Measurements from ENCODE around the gene TMEM259. TPM values are rescaled to one million over a fixed set of nuclear protein-coding genes. Genes with fewer than 3 reads are reported as not detected.

The TMEM259 gene
- total RNA-seq, 1 donor from 2014 or later, result 257 TPM

- POLR2A ChIA-PET, result interaction anchor here (0.7 to 9.9 kb wide), 25 partner anchors 9 to 235 kb away, joined by 3 to 365 read pairs (median 6); partner anchors contain the start of genes ARHGAP45, CIRBP, CNN2 and FAM174C
- intact Hi-C loops (cut with micrococcal nuclease), result loop anchor here (1.0 to 2.0 kb wide), 4 partner anchors 17 to 55 kb away; partner anchors contain the start of genes ARHGAP45 and POLR2E
- Mint-ChIP-seq H3K9me3 (no peaks in the 10 kb centered on the region), H3K27me3 (no peaks in the 10 kb centered on the region), H3K36me3 (ENCODE audit: low read depth) (peaks cover 52% of the 10 kb centered on the region), H3K4me3 (peak within 1 kb of the TSS; percentile 98), H3K4me1 (peaks cover 61% of the 10 kb centered on the region), H3K27ac (peak within 1 kb of the TSS; percentile 96)
- TF ChIP-seq, protein P1, sequence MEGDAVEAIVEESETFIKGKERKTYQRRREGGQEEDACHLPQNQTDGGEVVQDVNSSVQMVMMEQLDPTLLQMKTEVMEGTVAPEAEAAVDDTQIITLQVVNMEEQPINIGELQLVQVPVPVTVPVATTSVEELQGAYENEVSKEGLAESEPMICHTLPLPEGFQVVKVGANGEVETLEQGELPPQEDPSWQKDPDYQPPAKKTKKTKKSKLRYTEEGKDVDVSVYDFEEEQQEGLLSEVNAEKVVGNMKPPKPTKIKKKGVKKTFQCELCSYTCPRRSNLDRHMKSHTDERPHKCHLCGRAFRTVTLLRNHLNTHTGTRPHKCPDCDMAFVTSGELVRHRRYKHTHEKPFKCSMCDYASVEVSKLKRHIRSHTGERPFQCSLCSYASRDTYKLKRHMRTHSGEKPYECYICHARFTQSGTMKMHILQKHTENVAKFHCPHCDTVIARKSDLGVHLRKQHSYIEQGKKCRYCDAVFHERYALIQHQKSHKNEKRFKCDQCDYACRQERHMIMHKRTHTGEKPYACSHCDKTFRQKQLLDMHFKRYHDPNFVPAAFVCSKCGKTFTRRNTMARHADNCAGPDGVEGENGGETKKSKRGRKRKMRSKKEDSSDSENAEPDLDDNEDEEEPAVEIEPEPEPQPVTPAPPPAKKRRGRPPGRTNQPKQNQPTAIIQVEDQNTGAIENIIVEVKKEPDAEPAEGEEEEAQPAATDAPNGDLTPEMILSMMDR (IDR thresholded peaks at IDR 0.05), result no peak
- CTCF ChIA-PET, result interaction anchor here (0.6 to 4.2 kb wide), 5 partner anchors 13 to 204 kb away, joined by 3 to 15 read pairs (median 5); partner anchors contain the start of genes ARHGAP45, CNN2 and RNU6-2
- peak; percentile 78 for ATAC-seq (ENCODE audit: low read depth)
- peak; percentile 99 for DNase-seq
Measured at GRCh38 chr19:1039646-1040475, 18.9 kb upstream of the TMEM259 start, which contains the start of gene ABCA7. TSS of gene ABCA7 (plus strand) at chr19:1040107. CDS start at chr19:1041362, 1,255 bp downstream.

DNA sequence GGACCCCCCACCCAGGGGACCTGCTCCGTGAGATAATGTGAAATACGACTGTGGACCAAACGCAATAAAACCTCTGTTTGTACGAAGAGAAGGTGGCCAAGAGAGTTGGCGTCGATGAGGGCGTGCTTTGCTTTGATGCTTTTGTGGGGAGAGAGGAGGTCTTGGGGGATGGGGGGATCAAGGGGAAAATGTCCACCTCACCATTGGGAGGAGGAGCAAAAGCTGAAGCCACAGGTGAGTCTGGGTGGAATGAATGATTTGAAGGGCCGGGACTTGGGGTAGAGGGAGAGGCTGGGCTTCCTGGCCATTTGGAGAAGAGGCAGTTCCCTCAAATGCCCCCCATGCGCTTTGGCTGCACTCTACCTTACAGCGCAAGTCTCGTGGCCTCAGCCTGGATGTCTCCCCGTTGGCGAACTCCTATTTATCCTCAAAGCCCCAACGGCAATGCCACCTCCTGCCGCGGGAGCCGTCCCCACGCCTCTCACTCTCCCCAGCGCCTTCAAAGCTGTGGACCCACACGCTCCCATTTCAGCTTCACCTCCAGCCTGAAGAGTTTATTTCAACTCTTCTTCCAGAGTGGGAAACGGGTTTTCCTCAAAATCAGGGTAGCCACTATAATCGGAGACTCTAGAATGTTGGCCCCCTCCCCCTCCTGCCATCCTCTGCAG, 18.2 kb upstream of the TMEM259 start:
- peaks cover 60% of the 10 kb centered on the region for H3K4me1 Mint-ChIP-seq

DNA sequence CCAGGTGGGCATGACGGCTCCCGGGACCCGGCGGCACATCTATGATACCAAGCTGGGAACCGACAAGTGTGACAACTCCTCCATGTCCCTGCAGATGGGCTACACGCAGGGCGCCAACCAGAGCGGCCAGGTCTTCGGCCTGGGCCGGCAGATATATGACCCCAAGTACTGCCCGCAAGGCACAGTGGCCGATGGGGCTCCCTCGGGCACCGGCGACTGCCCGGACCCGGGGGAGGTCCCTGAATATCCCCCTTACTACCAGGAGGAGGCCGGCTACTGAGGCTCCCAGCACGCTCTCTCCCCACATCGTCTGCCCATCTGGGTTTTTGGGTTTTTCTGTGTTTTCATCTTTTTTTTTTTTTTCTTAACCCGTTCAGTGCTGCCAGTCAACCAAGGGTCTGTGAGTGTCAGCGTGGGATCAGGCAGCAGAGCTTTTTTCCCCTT, 16.7 kb upstream of the TMEM259 start:
- Mint-ChIP-seq H3K36me3 (ENCODE audit: low read depth) (peaks cover 49% of the 10 kb centered on the region), H3K4me1 (peaks cover 60% of the 10 kb centered on the region), H3K4me3 (peak overlapping the region; percentile 98), H3K9me3 (no peaks in the 10 kb centered on the region), H3K27ac (peak overlapping the region; percentile 96), H3K27me3 (no peaks in the 10 kb centered on the region)
- CTCF ChIA-PET, result interaction anchor here (0.8 to 4.2 kb wide), 3 partner anchors 11 to 29 kb away, joined by 3 to 15 read pairs (median 3); partner anchors contain the start of genes ARHGAP45 and CNN2
- POLR2A ChIA-PET, result interaction anchor here (0.5 to 9.9 kb wide), 17 partner anchors 9 to 231 kb away, joined by 3 to 365 read pairs (median 5); partner anchors contain the start of genes ARHGAP45, CNN2, GPX4 and RNU6-2
- ATAC-seq (ENCODE audit: low read depth) (peak; percentile 0), DNase-seq (peak; percentile 54)
- intact Hi-C loops (cut with micrococcal nuclease), result loop anchor here (2.0 kb wide), 2 partner anchors 29 to 57 kb away; partner anchors contain the start of genes ARHGAP45 and POLR2E
- TF ChIP-seq, protein P1 (IDR thresholded peaks at IDR 0.05), result no peak

More for the DNA sequence above, 18.2 kb upstream of the TMEM259 start:
- DNase-seq (no peak), ATAC-seq (ENCODE audit: low read depth) (no peak)
- Mint-ChIP-seq H3K27ac (peak overlapping the region; percentile 96), H3K27me3 (no peaks in the 10 kb centered on the region), H3K4me3 (peak overlapping the region; percentile 98), H3K36me3 (ENCODE audit: low read depth) (peaks cover 47% of the 10 kb centered on the region), H3K9me3 (no peaks in the 10 kb centered on the region)
- CTCF ChIA-PET, result interaction anchor here (0.6 to 4.2 kb wide), 5 partner anchors 12 to 205 kb away, joined by 3 to 15 read pairs (median 5); partner anchors contain the start of genes ARHGAP45, CNN2 and RNU6-2
- POLR2A ChIA-PET, result interaction anchor here (0.6 to 9.9 kb wide), 29 partner anchors 10 to 231 kb away, joined by 3 to 365 read pairs (median 6); partner anchors contain the start of genes ARHGAP45, CIRBP, CNN2 and GPX4
- TF ChIP-seq, protein P1 (IDR thresholded peaks at IDR 0.05), result no peak
- intact Hi-C loops (cut with micrococcal nuclease), result loop anchor here (2.0 kb wide), 2 partner anchors 28 to 56 kb away; partner anchors contain the start of genes ARHGAP45 and POLR2E

GRCh38 chr19:1035998-1036621, 15.2 kb upstream of the TMEM259 start:
- Mint-ChIP-seq H3K4me3 (no peak overlapping the region), H3K9me3 (no peaks in the 10 kb centered on the region), H3K36me3 (ENCODE audit: low read depth) (peaks cover 56% of the 10 kb centered on the region), H3K27ac (peak overlapping the region; percentile 77), H3K27me3 (no peaks in the 10 kb centered on the region), H3K4me1 (peaks cover 53% of the 10 kb centered on the region)
- DNase-seq (no peak), ATAC-seq (ENCODE audit: low read depth) (no peak)
- ChIA-PET CTCF (no interaction called here), POLR2A (interaction anchor here (1.0 to 9.9 kb wide), 3 partner anchors 10 to 55 kb away, joined by 3 to 365 read pairs (median 140); partner anchors contain the start of genes ARHGAP45, CNN2, RNU6-2 and TMEM259)
- intact Hi-C loops (cut with micrococcal nuclease), result no loop called here
- TF ChIP-seq, protein P1 (IDR thresholded peaks at IDR 0.05), result no peak
